8988T (cell line): ENCODE measurements around the gene CYP11A1.

Experiments used
- DNase-seq: peaks from one replicate; pipeline ENCODE4 v3.0.0; 2011

Gene CYP11A1

GRCh38 chr15:74367296-74367854, at the start of gene CYP11A1:
TSS of gene CYP11A1 (minus strand) at chr15:74367646. CDS start at chr15:74367585, 61 bp downstream.
- DNase-seq = no peak

- no peak for DNase-seq
Observed at GRCh38 chr15:74417225-74417624, 49.8 kb upstream of the CYP11A1 start.

GRCh38 chr15:74415966-74416916, 48.8 kb upstream of the CYP11A1 start:
- no peak for DNase-seq

GRCh38 chr15:74414603-74415338, 47.3 kb upstream of the CYP11A1 start:
- no peak for DNase-seq

- no peak for DNase-seq
Observed at GRCh38 chr15:74414081-74414580, 46.7 kb upstream of the CYP11A1 start.

- DNase-seq = no peak
Observed at GRCh38 chr15:74413350-74414080, 46.1 kb upstream of the CYP11A1 start.

GRCh38 chr15:74412159-74412558, 44.7 kb upstream of the CYP11A1 start:
- no peak for DNase-seq

- no peak for DNase-seq
Observed at GRCh38 chr15:74411686-74412085, 44.2 kb upstream of the CYP11A1 start.

GRCh38 chr15:74410502-74410901, 43.1 kb upstream of the CYP11A1 start:
- DNase-seq = no peak

- no peak for DNase-seq
Observed at GRCh38 chr15:74409225-74409624, 41.8 kb upstream of the CYP11A1 start.

- DNase-seq = no peak
Observed at GRCh38 chr15:74408815-74409214, 41.4 kb upstream of the CYP11A1 start.

GRCh38 chr15:74408385-74408784, 40.9 kb upstream of the CYP11A1 start:
- no peak for DNase-seq

GRCh38 chr15:74406992-74407705, 39.7 kb upstream of the CYP11A1 start:
- peak; percentile 83 for DNase-seq

GRCh38 chr15:74406517-74406916, 39.1 kb upstream of the CYP11A1 start:
- no peak for DNase-seq

GRCh38 chr15:74405823-74406222, 38.4 kb upstream of the CYP11A1 start:
- DNase-seq = no peak

- no peak for DNase-seq
Observed at GRCh38 chr15:74403991-74404563, 36.6 kb upstream of the CYP11A1 start.

GRCh38 chr15:74403588-74403919, 36.1 kb upstream of the CYP11A1 start:
- no peak for DNase-seq

- no peak for DNase-seq
Observed at GRCh38 chr15:74402873-74403587, 35.6 kb upstream of the CYP11A1 start.

GRCh38 chr15:74402337-74402841, 34.9 kb upstream of the CYP11A1 start:
- DNase-seq = no peak

- no peak for DNase-seq
Observed at GRCh38 chr15:74400915-74401757, 33.7 kb upstream of the CYP11A1 start.
